Endodermal cell (in vitro differentiated cells): ENCODE data around the gene DENND4B. TPM values are rescaled to one million over a fixed set of nuclear protein-coding genes. Genes with fewer than 3 reads are reported as not detected.

Source experiments
- DNase-seq: peaks from one replicate; pipeline ENCODE4 v3.0.0-alpha.2; 2017
- H3K27ac ChIP-seq: 2 replicates; pipeline ENCODE4 v1.5.1; 2013; ENCODE audit warnings: mild to moderate bottlenecking, low read depth, low read length, moderate library complexity
- H3K27me3 ChIP-seq: 2 replicates; pipeline ENCODE4 v1.6.1; 2013; ENCODE audit warnings: mild to moderate bottlenecking, low read length, moderate library complexity; ENCODE audit not compliant: insufficient read depth, control insufficient read depth, poor library complexity, severe bottlenecking
- H3K36me3 ChIP-seq: 2 replicates; pipeline ENCODE4 v1.7.0; 2013; ENCODE audit warnings: mild to moderate bottlenecking, low read length, moderate library complexity; ENCODE audit not compliant: control insufficient read depth, insufficient read depth
- H3K4me1 ChIP-seq: one replicate; pipeline ENCODE4 v1.7.0; 2013; ENCODE audit warnings: low read length; ENCODE audit not compliant: control insufficient read depth, insufficient read depth
- H3K4me3 ChIP-seq: 2 replicates; pipeline ENCODE4 v1.5.1; 2013; ENCODE audit warnings: mild to moderate bottlenecking, low read length, moderate library complexity
- H3K9ac ChIP-seq: 2 replicates; pipeline ENCODE4 v1.6.1; 2013; ENCODE audit warnings: mild to moderate bottlenecking, low read length, moderate library complexity; ENCODE audit not compliant: poor library complexity, severe bottlenecking; ENCODE audit errors: extremely low read depth
- H3K9me3 ChIP-seq: 2 replicates; pipeline ENCODE4 v1.6.1; 2013; ENCODE audit warnings: mild to moderate bottlenecking, low read length, moderate library complexity; ENCODE audit not compliant: control insufficient read depth
- H3K27ac Mint-ChIP-seq: 2 replicates; pipeline ENCODE4 v1.8.0; 2020; ENCODE audit warnings: mixed read lengths
- H3K27me3 Mint-ChIP-seq: 2 replicates; pipeline ENCODE4 v1.8.0; 2021; ENCODE audit warnings: mild to moderate bottlenecking, mixed read lengths; ENCODE audit not compliant: insufficient read depth
- H3K36me3 Mint-ChIP-seq: 2 replicates; pipeline ENCODE4 v1.8.0; 2020; ENCODE audit warnings: low read depth, mixed read lengths
- H3K4me1 Mint-ChIP-seq: 2 replicates; pipeline ENCODE4 v1.8.0; 2020; ENCODE audit warnings: mixed read lengths
- H3K4me3 Mint-ChIP-seq: 2 replicates; pipeline ENCODE4 v1.8.0; 2020; ENCODE audit warnings: mild to moderate bottlenecking, moderate library complexity, mixed read lengths
- H3K9me3 Mint-ChIP-seq: 2 replicates; pipeline ENCODE4 v1.8.0; 2020; ENCODE audit warnings: mild to moderate bottlenecking, mixed read lengths
- CTCF ChIP-seq: fragments of 200-600 bp; sonication (generic); conservative IDR thresholded peaks from 2 replicates; pipeline ENCODE4 v1.5.0; 2021; ENCODE audit warnings: antibody characterized with exemption, mild to moderate bottlenecking
- WGBS, 2 experiments: methylation state at CpG; one replicate each; pipeline versions ENCODE4 v1.1.5 to v1.1.7; 2013; ENCODE audit warnings: missing lambda C conversion rate in 2 of 2, mixed read lengths in 1 of 2; ENCODE audit not compliant: insufficient coverage in 1 of 2, insufficient read length in 1 of 2; 5-methylcytosine and 5-hydroxymethylcytosine counted together
- total RNA-seq, 2 donors: library from RNA; stranded (reverse); fragmentation: NEBNext Ultra II Directional in 1 of 2; extraction: Animal tissue kit (Norgen Biotek cat#: 25700) in 1 of 2; gene quantifications; 2 replicates in 1 of 2; 3 replicates in 1 of 2; pipeline ENCODE4 v1.2.1, GENCODE V29; 2021

DENND4B gene
- total RNA-seq, 2 donors from 2014 or later = 89.5 to 115 TPM

DNA sequence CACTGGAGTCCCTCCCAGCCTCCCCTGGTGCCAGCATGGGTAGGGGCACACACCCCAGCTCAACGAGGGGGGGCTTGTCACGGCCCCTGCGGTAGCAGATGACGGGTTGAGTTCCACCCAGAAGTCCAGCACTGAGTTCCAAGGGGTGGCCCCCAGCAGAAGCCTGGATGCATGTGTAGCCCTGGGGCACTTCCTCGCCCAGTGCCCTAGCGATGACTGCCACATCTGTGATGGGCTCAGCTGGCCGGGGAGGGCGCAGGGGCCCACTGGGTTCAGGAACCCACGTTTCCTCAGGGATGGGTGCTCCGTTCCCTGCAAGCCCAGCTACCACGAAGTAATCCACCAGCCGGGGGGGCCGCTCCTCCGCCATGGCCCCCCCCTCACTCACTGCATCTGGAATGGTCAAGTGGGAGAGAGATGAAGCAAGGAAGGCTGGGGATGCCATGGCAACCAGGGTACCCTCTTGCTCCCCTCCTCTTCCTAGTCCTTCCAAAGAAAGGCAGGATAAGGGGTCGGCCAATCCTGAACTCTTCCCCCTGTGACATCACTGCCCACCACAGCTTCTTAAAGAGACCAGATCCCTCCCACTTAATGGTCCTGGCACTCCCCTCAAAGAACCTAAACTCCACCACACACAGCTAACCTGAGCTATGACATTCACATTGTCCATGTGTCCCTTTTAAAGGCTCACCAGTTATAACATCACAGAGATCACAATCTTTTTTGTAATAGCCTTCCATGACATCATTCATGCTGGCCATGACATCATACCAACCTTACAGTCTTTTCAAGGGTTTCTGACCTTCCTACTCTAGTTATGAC lies 2.3 kb downstream of the DENND4B start:
- Mint-ChIP-seq H3K27me3 (no peaks in the 10 kb centered on the region), H3K9me3 (no peaks in the 10 kb centered on the region), H3K4me1 (peaks cover 4% of the 10 kb centered on the region), H3K27ac (no peak overlapping the region), H3K4me3 (peak overlapping the region; percentile 78), H3K36me3 (peaks cover 40% of the 10 kb centered on the region)
- WGBS, 2 experiments = 94% methylated on average over 8 to 15 of the region's 15 CpGs
- TF ChIP-seq CTCF = no peak
- Histone ChIP-seq H3K9me3 (no peaks in the 10 kb centered on the region), H3K36me3 (peaks cover 36% of the 10 kb centered on the region), H3K4me3 (peak overlapping the region; percentile 92), H3K4me1 (no peaks in the 10 kb centered on the region), H3K27me3 (no peaks in the 10 kb centered on the region), H3K9ac (no peak overlapping the region), H3K27ac (no peak overlapping the region)
- no peak for DNase-seq

- no peak for DNase-seq
- Mint-ChIP-seq H3K4me1 (peaks cover 4% of the 10 kb centered on the region), H3K27me3 (no peaks in the 10 kb centered on the region), H3K36me3 (peaks cover 41% of the 10 kb centered on the region), H3K9me3 (no peaks in the 10 kb centered on the region), H3K4me3 (no peak overlapping the region), H3K27ac (no peak overlapping the region)
- Histone ChIP-seq H3K9me3 (no peaks in the 10 kb centered on the region), H3K27me3 (no peaks in the 10 kb centered on the region), H3K9ac (no peak overlapping the region), H3K27ac (no peak overlapping the region), H3K4me3 (no peak overlapping the region), H3K4me1 (no peaks in the 10 kb centered on the region), H3K36me3 (peaks cover 30% of the 10 kb centered on the region)
- no peak for TF ChIP-seq CTCF
- WGBS, 2 experiments = 94 to 97% methylated on average over 6 to 11 of the region's 11 CpGs
Observed at GRCh38 chr1:153942766-153943549, 3.6 kb downstream of the DENND4B start.

DNA sequence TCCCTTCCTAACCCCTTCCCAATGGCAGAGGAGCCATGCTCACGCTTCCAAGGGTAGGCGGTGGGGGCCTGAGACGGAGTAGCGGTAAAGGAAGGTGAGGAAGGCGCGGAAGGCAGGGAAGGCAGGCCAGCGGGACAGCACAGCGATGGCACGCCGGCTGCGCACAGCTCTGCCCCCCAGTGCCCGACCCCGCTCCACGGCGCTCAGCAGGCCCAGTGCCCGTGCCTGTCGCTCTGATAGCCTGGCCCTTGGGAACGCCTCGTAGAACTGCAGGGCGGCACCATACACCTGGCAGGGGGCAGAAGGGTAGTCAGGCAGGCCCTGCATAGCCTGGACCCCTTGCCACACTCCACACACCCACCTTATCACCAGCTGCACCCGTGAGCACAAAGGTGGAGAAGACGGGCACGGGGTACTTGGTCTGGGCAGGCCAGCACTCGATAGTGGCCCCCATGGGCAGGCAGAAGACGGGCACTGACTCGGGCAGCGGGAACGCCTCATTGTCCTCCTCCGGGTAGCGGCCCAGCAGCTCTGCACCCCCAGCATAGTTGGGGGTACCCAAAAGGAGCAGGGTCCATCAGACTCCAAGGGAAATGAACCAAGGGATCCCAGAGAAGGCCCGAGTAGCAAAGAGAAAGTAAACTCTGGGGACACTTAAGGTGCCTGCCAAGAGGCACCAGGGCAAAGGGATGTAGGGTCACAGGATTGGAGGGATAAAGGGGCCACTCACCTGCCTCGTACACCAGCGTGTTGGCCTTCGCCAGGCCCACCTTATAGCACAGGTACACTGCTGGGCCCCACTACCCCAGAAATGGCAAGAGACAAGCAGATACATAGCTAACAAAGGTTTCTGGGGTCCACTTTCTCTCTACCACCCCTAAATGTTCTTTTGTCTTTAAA lies 4.4 kb downstream of the DENND4B start:
- Histone ChIP-seq H3K9me3 (no peaks in the 10 kb centered on the region), H3K27me3 (no peaks in the 10 kb centered on the region), H3K4me1 (no peaks in the 10 kb centered on the region), H3K4me3 (no peak overlapping the region), H3K36me3 (peaks cover 35% of the 10 kb centered on the region), H3K9ac (no peak overlapping the region), H3K27ac (no peak overlapping the region)
- no peaks in the 10 kb centered on the region for H3K9me3 Mint-ChIP-seq
- H3K36me3 Mint-ChIP-seq = peaks cover 47% of the 10 kb centered on the region
- H3K4me3 Mint-ChIP-seq = no peak overlapping the region
- no peaks in the 10 kb centered on the region for H3K27me3 Mint-ChIP-seq
- no peak for DNase-seq
- no peak for TF ChIP-seq CTCF
- H3K27ac Mint-ChIP-seq = peak overlapping the region; percentile 64
- H3K4me1 Mint-ChIP-seq = peaks cover 4% of the 10 kb centered on the region
- 94% methylated on average over 23 to 34 of the region's 34 CpGs for WGBS, 2 experiments
